Measurements from ENCODE around the gene KLHL24. TPM values are rescaled to one million over a fixed set of nuclear protein-coding genes. Genes with fewer than 3 reads are reported as not detected.
"Not testable (repeated sequence)": the region's sequence is repeated elsewhere in the genome, so short reads cannot be mapped to it uniquely, and the experiment has no call there.

The KLHL24 gene
- total RNA-seq, 1 donor from 2014 or later = 98.5 TPM

- DNase-seq (ENCODE audit: low spot score) = no peak
Observed at GRCh38 chr3:183695569-183696364, 60.3 kb downstream of the KLHL24 start.

- no peak for DNase-seq (ENCODE audit: low spot score)
Observed at GRCh38 chr3:183697123-183697609, 61.7 kb downstream of the KLHL24 start.

GRCh38 chr3:183697610-183698317 lies 62.3 kb downstream of the KLHL24 start, which contains the start of gene YEATS2:
Gene YEATS2 (plus strand): TSS chr3:183697797. CDS start chr3:183715163, 17,366 bp downstream.
- peak; percentile 78 for DNase-seq (ENCODE audit: low spot score)

- DNase-seq (ENCODE audit: low spot score) = peak; percentile 39
Observed at GRCh38 chr3:183698318-183698751, 62.9 kb downstream of the KLHL24 start.

- peak; percentile 65 for DNase-seq (ENCODE audit: low spot score)
Observed at GRCh38 chr3:183698756-183699155, 63.3 kb downstream of the KLHL24 start.

- no peak for DNase-seq (ENCODE audit: low spot score)
Observed at GRCh38 chr3:183699238-183699947, 64.0 kb downstream of the KLHL24 start.

GRCh38 chr3:183701744-183702143 lies 66.3 kb downstream of the KLHL24 start:
- DNase-seq (ENCODE audit: low spot score) = peak; percentile 56

GRCh38 chr3:183703892-183704291 lies 68.5 kb downstream of the KLHL24 start:
- not testable (repeated sequence) for DNase-seq (ENCODE audit: low spot score)

- no peak for DNase-seq (ENCODE audit: low spot score)
Observed at GRCh38 chr3:183710231-183710630, 74.8 kb downstream of the KLHL24 start.

GRCh38 chr3:183711516-183711915 lies 76.1 kb downstream of the KLHL24 start:
- DNase-seq (ENCODE audit: low spot score) = no peak

GRCh38 chr3:183714622-183715021 lies 79.2 kb downstream of the KLHL24 start:
- no peak for DNase-seq (ENCODE audit: low spot score)

- DNase-seq (ENCODE audit: low spot score) = no peak
Observed at GRCh38 chr3:183718012-183718411, 82.6 kb downstream of the KLHL24 start.

GRCh38 chr3:183725387-183725786 lies 90.0 kb downstream of the KLHL24 start:
- DNase-seq (ENCODE audit: low spot score) = no peak

GRCh38 chr3:183728204-183728603 lies 92.8 kb downstream of the KLHL24 start:
- DNase-seq (ENCODE audit: low spot score) = no peak

- no peak for DNase-seq (ENCODE audit: low spot score)
Observed at GRCh38 chr3:183730361-183730760, 94.9 kb downstream of the KLHL24 start.

- DNase-seq (ENCODE audit: low spot score) = no peak
Observed at GRCh38 chr3:183731611-183732010, 96.2 kb downstream of the KLHL24 start.

GRCh38 chr3:183733553-183733952 lies 98.1 kb downstream of the KLHL24 start:
- no peak for DNase-seq (ENCODE audit: low spot score)

Other genes starting within 250 kb of the KLHL24 start
- 7.2 TPM for gene MCF2L2, start 207.0 kb upstream of the KLHL24 start, total RNA-seq (ENCODE audit: insufficient read depth, low replicate concordance)
- gene KLHL6, start 79.9 kb upstream of the KLHL24 start, total RNA-seq (ENCODE audit: insufficient read depth, low replicate concordance) = 4.3 TPM
- gene YEATS2, start 62.2 kb downstream of the KLHL24 start, total RNA-seq (ENCODE audit: insufficient read depth, low replicate concordance) = 25.3 TPM
- 5.8 TPM for gene MAP6D1, start 190.0 kb downstream of the KLHL24 start, total RNA-seq (ENCODE audit: insufficient read depth, low replicate concordance)
- gene PARL, start 249.3 kb downstream of the KLHL24 start, total RNA-seq (ENCODE audit: insufficient read depth, low replicate concordance) = 50.1 TPM